GM23248 (cell line): ENCODE measurements around the gene FAM181B.

ENCODE experiments used
- EZH2 ChIP-seq: fragments of 200-600 bp; sonication (generic); IDR thresholded peaks from 2 replicates; pipeline ENCODE4 v1.6.1; 2018; ENCODE audit warnings: antibody characterized with exemption, mild to moderate bottlenecking; ENCODE audit not compliant: insufficient read depth, poor library complexity, severe bottlenecking
- EZH2phosphoT487 ChIP-seq: fragments of 200-600 bp; sonication (generic); IDR thresholded peaks from 2 replicates; pipeline ENCODE4 v1.6.1; 2018; ENCODE audit warnings: antibody characterized with exemption, moderate library complexity, mild to moderate bottlenecking, low read depth; ENCODE audit not compliant: insufficient read depth

DNA sequence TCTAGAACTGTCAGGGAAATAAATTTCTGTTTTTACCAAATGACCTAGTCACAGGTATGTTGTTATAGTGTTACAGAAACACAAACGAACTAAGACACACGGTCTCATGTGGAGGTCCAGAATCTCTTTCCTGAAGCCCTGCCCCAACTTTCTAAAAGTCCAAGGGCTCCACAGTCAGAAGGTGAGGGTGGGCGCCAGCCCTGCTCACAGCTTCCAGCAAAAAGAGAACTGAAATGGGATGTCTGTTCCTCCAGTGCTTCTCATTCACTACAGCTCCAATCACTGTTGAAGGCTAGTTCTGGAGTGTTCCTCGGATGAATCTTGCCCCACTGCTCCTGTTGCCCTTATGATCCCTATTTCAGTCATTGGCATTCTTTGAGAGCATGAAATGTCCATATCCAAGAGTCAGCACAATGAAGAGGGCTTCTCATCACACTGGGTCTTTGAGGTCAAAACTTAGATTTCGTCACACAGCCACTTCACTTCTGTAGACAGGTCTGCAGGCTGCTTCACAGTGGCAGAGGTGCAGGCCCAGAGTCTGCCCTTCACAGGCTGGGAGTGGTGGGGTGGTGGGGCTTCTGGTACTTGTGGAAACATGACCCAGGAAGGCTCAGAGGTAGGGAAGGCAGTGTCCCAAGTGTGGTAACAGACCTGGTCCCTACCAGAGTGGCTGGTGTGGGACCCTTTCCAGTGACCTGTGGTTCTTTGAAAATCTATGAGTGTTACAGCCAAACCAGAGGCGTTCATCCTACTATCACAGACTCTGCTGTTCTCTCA, 34.9 kb downstream of the FAM181B start:
- no peak for TF ChIP-seq EZH2
- TF ChIP-seq EZH2phosphoT487 = no peak
